Renal pelvis (tissue), 4 donors: ENCODE data around the gene TTN. TPM values are rescaled to one million over a fixed set of nuclear protein-coding genes. Genes with fewer than 3 reads are reported as not detected.

ENCODE experiments used
- DNase-seq: peaks from one replicate; pipeline ENCODE4 v3.0.0-alpha.2; 2013
- polyA plus RNA-seq, 3 donors: library from polyadenylated mRNA; unstranded; fragments of 120-200 nt; gene quantifications; one replicate each; pipeline ENCODE4 v1.2.1, GENCODE V29; 2013; ENCODE audit not compliant: insufficient read length in 3 of 3

TTN gene
- polyA plus RNA-seq, 3 donors: 1.1 to 1.3 (median 1.2) TPM

- no peak for DNase-seq
Observed at GRCh38 chr2:178496049-178496448, 311.2 kb downstream of the TTN start.

GRCh38 chr2:178491612-178492011, 315.6 kb downstream of the TTN start:
- DNase-seq: no peak

- no peak for DNase-seq
Observed at GRCh38 chr2:178485356-178485755, 321.9 kb downstream of the TTN start.

DNA sequence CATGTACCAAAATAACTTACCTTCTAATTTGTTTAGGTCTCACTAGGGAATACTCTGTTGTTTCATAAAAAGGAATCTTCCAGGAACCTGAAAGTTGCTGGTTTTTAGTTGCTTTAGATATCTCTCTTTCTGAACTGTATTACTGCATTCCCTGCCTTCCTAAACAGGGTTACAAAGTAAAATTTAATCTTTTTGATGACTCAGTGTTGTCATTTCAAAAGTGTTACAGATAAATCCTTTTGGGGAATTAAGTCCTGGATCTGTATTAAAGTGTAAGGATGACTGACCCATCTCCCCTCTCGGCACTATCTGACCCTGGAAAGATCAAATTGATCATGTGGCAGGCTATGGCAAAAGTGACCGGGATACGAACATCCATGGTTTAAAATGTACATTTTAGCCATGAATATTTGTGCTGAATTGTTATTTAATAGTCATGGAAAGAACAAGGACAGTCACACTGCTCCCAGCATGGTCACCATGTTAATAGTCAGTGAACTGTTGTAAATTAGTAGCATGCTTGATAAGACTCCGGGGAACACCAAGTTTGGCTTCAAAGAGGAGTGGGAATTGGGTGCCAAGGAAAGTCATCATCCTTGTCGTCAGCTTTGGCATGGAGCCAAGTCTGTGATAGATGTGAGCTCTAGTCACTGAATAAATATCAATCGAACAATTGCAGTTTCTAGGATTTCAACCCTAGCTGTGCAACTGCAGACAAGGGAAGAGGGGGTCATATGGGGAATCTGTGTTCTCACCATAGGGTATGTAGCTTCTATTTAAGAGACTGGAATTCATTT, 322.8 kb downstream of the TTN start:
- no peak for DNase-seq

- DNase-seq: no peak
Observed at GRCh38 chr2:178482437-178482836, 324.8 kb downstream of the TTN start.

DNA sequence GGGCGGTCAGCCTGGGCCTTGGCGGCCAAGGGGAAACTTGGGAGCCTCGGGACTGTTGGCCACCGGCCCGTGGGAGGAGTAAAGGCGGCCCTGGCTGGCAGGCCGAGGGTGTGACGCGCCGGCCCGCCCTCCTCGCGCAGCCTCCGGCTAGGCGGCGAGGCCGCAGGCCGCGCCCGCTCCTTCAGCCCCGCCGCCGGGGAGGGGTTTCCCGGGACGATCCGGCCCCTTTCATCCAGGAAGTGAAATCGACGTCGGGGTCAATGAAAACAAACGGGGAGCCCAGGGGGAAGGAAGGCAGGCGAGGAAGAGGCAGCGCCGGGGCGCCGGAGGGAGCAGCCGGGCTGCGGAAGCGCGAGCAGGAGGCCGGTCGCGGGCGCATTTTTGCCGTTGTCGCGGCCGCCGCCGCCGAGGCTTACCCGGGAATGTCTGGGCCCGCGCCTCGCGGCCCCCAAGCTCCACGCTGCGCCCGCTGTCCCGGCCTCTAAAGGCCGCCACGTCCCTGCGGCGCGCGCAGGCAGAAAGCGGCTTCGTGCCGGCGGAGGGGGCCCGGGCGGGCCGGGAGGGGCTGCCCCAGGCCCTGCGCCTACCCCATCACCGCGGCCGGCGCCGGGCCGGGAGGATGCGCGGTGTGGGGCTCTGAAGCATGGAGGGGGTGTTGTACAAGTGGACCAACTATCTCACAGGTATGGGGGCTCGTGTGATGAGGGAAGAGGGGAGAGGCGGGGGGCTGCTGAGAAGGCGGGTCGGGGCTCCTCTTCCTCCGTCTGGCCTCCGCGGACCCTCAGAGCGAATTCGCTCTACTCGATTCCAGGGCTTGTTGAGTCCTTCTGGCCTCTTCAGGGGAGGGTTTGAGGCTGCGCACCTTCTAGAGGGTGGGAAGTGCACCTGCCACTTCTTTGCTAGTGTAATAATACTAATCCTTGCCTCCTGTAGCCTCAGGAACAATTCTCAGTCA, 326.7 kb downstream of the TTN start, which contains the start of gene PLEKHA3:
PLEKHA3 (plus strand) TSS at position 231 of the 955 bp plus-strand sequence; CDS start at position 644, 413 bp downstream.
- DNase-seq: peak; percentile 91

DNA sequence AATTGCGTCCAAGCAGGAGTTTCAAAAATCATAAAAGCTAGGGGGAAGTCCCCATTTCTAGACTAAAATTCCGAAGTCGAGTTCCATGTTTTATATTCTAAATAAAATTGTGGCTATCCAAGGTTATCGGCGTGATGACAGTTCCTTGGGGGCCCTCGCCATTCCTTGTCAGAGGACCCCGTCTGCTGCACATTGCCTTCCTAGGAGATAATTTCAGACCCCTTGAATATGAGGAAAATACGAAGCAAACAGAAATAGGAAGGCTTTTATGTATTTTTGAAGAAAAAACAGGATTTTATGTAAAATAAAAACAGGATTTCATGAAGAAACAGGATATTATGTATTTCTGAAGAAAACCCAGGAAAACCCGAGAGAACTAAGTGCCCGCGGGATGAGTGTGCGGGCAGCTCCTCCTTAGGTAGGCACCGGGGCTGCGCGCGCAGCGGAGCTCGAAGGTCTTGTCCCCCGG, 327.4 kb downstream of the TTN start:
- no peak for DNase-seq

GRCh38 chr2:178479275-178479616, 328.0 kb downstream of the TTN start:
- DNase-seq: no peak

GRCh38 chr2:178478439-178479274, 328.6 kb downstream of the TTN start, which contains the start of gene FKBP7:
Gene FKBP7 (minus strand): TSS chr2:178478600. CDS start chr2:178478499, 101 bp downstream.
- peak; percentile 88 for DNase-seq

DNA sequence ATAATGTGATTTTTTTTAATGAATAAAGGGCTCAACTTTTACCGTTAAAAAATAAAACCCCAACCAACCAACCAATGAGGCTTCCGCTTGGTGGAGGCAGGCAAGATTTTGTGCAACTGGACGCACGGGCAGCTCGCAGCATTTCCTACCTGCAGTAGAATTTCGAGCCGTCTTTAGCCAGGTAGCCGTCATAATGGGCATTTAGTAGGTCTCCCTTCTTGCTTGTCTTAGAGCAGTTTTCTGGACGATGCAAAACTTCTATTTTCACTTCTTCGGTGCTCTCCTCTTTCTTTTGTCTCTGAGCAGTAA, 329.1 kb downstream of the TTN start:
- DNase-seq: no peak

GRCh38 chr2:178477443-178478129, 329.6 kb downstream of the TTN start:
- DNase-seq: peak; percentile 30

DNA sequence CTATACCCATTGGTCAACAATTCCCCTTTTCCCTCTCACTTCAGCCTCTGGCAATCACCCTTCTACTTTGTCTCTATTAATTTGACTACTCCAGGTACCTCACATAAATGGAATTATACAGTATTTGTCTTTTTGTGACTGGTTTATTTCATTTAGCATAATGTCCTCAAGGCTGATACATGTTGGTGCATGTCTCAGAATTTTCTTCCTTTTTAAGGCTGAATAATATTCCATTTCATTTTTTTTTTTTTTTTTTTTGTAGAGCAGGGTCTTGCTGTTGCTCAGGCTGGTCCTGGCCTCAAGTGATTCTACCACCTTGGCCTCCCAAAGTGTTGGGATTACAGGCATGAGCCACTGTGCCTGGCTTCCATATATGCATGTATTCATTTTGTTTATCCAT, 330.7 kb downstream of the TTN start:
- no peak for DNase-seq

Other genes starting within 250 kb of the TTN start
- gene CCDC141, start 242.7 kb upstream of the TTN start, polyA plus RNA-seq: under 1 TPM; 0.12 to 0.27 (median 0.12) TPM